ENCODE data around the gene EFEMP1. TPM values are rescaled to one million over a fixed set of nuclear protein-coding genes. Genes with fewer than 3 reads are reported as not detected.

The EFEMP1 gene
- total and polyA plus RNA-seq, 4 donors: 112 to 205 (median 159) TPM

- DNase-seq: no peak
- Histone ChIP-seq H3K27me3 (ENCODE audit: control insufficient read depth in 3 of 3, insufficient read depth in 3 of 3, low read length in 2 of 3) (no peaks in the 10 kb centered on the region), H3K4me1 (ENCODE audit: control insufficient read depth in 5 of 5, insufficient read depth in 5 of 5, low read length in 5 of 5) (peaks cover 0 to 6% (median 3%) of the 10 kb centered on the region in 5 donors), H3K9ac (ENCODE audit: insufficient read depth in 1 of 2, low read length in 2 of 2) (no peak overlapping the region), H3K36me3 (ENCODE audit: control insufficient read depth in 4 of 4, insufficient read depth in 4 of 4, low read length in 4 of 4) (no peaks in the 10 kb centered on the region), H3K9me3 (ENCODE audit: control insufficient read depth in 4 of 4, insufficient read depth in 3 of 4, low read length in 3 of 4) (no peaks in the 10 kb centered on the region), H3K27ac (ENCODE audit: low read depth in 1 of 2, low read length in 1 of 2) (no peak overlapping the region), H3K4me3 (no peak overlapping the region)
- TF ChIP-seq CTCF (IDR thresholded peaks at IDR 0.05; ENCODE audit: control extremely low read depth, extremely low read depth): no peak
- WGBS, 2 donors: 65 to 84% methylated on average over 3 of the region's 3 CpGs
- ATAC-seq (ENCODE audit: insufficient read depth, low FRiP score): no peak
These were observed 39.3 kb upstream of the EFEMP1 start for GRCh38 chr2:55962915-55963314.

- peak in 2 of 3 donors; percentile 65 to 76 for DNase-seq
- Histone ChIP-seq H3K9me3 (ENCODE audit: control insufficient read depth in 4 of 4, insufficient read depth in 3 of 4, low read length in 3 of 4) (no peaks in the 10 kb centered on the region), H3K27ac (ENCODE audit: low read depth in 1 of 2, low read length in 1 of 2) (no peak overlapping the region), H3K9ac (ENCODE audit: insufficient read depth in 1 of 2, low read length in 2 of 2) (no peak overlapping the region), H3K4me3 (no peak overlapping the region), H3K27me3 (ENCODE audit: control insufficient read depth in 3 of 3, insufficient read depth in 3 of 3, low read length in 2 of 3) (no peaks in the 10 kb centered on the region), H3K4me1 (ENCODE audit: control insufficient read depth in 5 of 5, insufficient read depth in 5 of 5, low read length in 5 of 5) (peaks cover 0 to 4% (median 2%) of the 10 kb centered on the region in 5 donors), H3K36me3 (ENCODE audit: control insufficient read depth in 4 of 4, insufficient read depth in 4 of 4, low read length in 4 of 4) (no peaks in the 10 kb centered on the region)
- TF ChIP-seq CTCF (IDR thresholded peaks at IDR 0.05; ENCODE audit: control extremely low read depth, extremely low read depth): no peak
- 19 to 21% methylated on average over 3 of the region's 3 CpGs for WGBS, 2 donors
- no peak for ATAC-seq (ENCODE audit: insufficient read depth, low FRiP score)
These were observed 37.8 kb upstream of the EFEMP1 start for GRCh38 chr2:55961318-55961911.

GRCh38 chr2:55958756-55959155 is 35.2 kb upstream of the EFEMP1 start:
- Histone ChIP-seq H3K9me3 (ENCODE audit: control insufficient read depth in 4 of 4, insufficient read depth in 3 of 4, low read length in 3 of 4) (no peaks in the 10 kb centered on the region), H3K36me3 (ENCODE audit: control insufficient read depth in 4 of 4, insufficient read depth in 4 of 4, low read length in 4 of 4) (no peaks in the 10 kb centered on the region), H3K4me1 (ENCODE audit: control insufficient read depth in 5 of 5, insufficient read depth in 5 of 5, low read length in 5 of 5) (peaks cover 0 to 8% (median 0%) of the 10 kb centered on the region in 5 donors), H3K9ac (ENCODE audit: insufficient read depth in 1 of 2, low read length in 2 of 2) (no peak overlapping the region), H3K27ac (ENCODE audit: low read depth in 1 of 2, low read length in 1 of 2) (peak overlapping the region in 1 of 2 donors; percentile 9), H3K27me3 (ENCODE audit: control insufficient read depth in 3 of 3, insufficient read depth in 3 of 3, low read length in 2 of 3) (no peaks in the 10 kb centered on the region), H3K4me3 (no peak overlapping the region)
- ATAC-seq (ENCODE audit: insufficient read depth, low FRiP score) (no peak), DNase-seq (no peak)
- WGBS, 2 donors: 30 to 64% methylated on average over 1 of the region's 1 CpG
- no peak for TF ChIP-seq CTCF (IDR thresholded peaks at IDR 0.05; ENCODE audit: control extremely low read depth, extremely low read depth)

DNA sequence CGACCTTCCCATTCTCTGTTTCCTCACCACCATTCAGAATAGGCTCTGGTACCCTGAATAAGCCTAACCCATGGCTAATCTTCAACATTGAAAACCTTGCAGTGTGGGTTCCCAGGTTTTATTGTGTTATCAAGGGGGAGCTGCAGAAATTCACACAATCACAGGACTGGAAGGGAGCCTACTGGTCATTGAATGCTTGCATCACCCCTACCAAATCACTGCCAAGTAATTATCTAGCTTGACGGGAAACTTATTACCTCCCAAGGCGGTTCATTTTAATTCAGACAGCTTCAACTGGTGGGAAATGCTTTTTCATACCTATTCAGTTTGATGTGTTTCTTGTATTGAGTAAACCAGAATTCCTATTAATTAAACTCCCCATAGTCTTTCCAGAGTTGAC is 33.6 kb upstream of the EFEMP1 start:
- Histone ChIP-seq H3K9ac (ENCODE audit: insufficient read depth in 1 of 2, low read length in 2 of 2) (no peak overlapping the region), H3K27ac (ENCODE audit: low read depth in 1 of 2, low read length in 1 of 2) (no peak overlapping the region), H3K9me3 (ENCODE audit: control insufficient read depth in 4 of 4, insufficient read depth in 3 of 4, low read length in 3 of 4) (no peaks in the 10 kb centered on the region), H3K4me1 (ENCODE audit: control insufficient read depth in 5 of 5, insufficient read depth in 5 of 5, low read length in 5 of 5) (peaks cover 0 to 8% (median 0%) of the 10 kb centered on the region in 5 donors), H3K4me3 (no peak overlapping the region), H3K36me3 (ENCODE audit: control insufficient read depth in 4 of 4, insufficient read depth in 4 of 4, low read length in 4 of 4) (no peaks in the 10 kb centered on the region), H3K27me3 (ENCODE audit: control insufficient read depth in 3 of 3, insufficient read depth in 3 of 3, low read length in 2 of 3) (peaks cover 0 to 6% (median 0%) of the 10 kb centered on the region in 3 donors)
- DNase-seq: no peak
- WGBS, 2 donors: 74 to 91% methylated on average over 3 of the region's 3 CpGs
- no peak for TF ChIP-seq CTCF (IDR thresholded peaks at IDR 0.05; ENCODE audit: control extremely low read depth, extremely low read depth)
- no peak for ATAC-seq (ENCODE audit: insufficient read depth, low FRiP score)

Data from lung (tissue), 12 donors.